Measurements from ENCODE around the gene ADCY5.

GRCh38 chr3:123296836-123297626, 151.9 kb downstream of the ADCY5 start:
- TF ChIP-seq CTCF (IDR thresholded peaks at IDR 0.05) (no peak), POLR2A (IDR thresholded peaks at IDR 0.05) (no peak)

All from lower leg skin (tissue), 3 donors.